ENCODE measurements around the gene C11orf54.

The C11orf54 gene

DNA sequence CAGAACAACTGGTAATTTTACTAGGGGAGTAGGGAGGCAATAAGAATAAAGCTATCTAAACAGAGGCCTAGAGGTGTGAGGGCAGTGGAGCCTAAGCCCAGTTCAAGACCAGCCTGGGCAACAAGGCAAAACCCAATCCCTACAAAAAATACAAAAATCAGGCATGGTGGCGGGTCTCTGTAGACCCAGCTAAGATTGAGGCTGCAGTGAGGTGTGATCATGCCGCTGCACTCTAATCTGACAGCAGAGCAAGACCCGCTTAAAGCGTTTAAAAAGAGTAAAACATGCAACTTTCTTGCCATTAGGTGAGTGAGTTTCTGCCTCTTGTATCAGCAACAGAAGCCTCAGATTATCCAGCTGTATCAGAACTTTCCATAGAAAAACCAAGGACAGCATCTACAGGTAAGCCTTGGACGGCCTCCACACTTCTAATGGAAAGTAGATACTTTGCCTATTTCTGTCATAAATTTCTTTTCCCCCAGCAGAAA lies 12.3 kb upstream of the C11orf54 start:
- H3K27ac ChIP-seq (ENCODE audit: low read length), result no peak overlapping the region
- H3K4me2 ChIP-seq (ENCODE audit: insufficient read depth, low read length), result no peak overlapping the region
- no peak overlapping the region for H3K9ac ChIP-seq (ENCODE audit: low read depth, low read length)
- peaks cover 18% of the 10 kb centered on the region for H3K79me2 ChIP-seq (ENCODE audit: insufficient read depth, low read length)
- H2AFZ ChIP-seq (ENCODE audit: low read depth, low read length), result no peak overlapping the region
- peaks cover 8% of the 10 kb centered on the region; the same call in 1 of the 2 replicates for H3K4me1 ChIP-seq (ENCODE audit: insufficient read depth, low read length)
- H3K36me3 ChIP-seq (ENCODE audit: insufficient read depth, low read length), result peaks cover 98% of the 10 kb centered on the region
- ATAC-seq (ENCODE audit: insufficient read depth, low read depth) (peak; percentile 33), DNase-seq (no peak)
- no peaks in the 10 kb centered on the region for H3K9me3 ChIP-seq (ENCODE audit: insufficient read depth, low read length, severe bottlenecking)
- H3K4me3 ChIP-seq (ENCODE audit: low read depth in 1 of 2, low read length in 2 of 2), result no peak overlapping the region
- TF ChIP-seq, protein P1, sequence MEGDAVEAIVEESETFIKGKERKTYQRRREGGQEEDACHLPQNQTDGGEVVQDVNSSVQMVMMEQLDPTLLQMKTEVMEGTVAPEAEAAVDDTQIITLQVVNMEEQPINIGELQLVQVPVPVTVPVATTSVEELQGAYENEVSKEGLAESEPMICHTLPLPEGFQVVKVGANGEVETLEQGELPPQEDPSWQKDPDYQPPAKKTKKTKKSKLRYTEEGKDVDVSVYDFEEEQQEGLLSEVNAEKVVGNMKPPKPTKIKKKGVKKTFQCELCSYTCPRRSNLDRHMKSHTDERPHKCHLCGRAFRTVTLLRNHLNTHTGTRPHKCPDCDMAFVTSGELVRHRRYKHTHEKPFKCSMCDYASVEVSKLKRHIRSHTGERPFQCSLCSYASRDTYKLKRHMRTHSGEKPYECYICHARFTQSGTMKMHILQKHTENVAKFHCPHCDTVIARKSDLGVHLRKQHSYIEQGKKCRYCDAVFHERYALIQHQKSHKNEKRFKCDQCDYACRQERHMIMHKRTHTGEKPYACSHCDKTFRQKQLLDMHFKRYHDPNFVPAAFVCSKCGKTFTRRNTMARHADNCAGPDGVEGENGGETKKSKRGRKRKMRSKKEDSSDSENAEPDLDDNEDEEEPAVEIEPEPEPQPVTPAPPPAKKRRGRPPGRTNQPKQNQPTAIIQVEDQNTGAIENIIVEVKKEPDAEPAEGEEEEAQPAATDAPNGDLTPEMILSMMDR (IDR thresholded peaks at IDR 0.05; ENCODE audit: borderline replicate concordance, extremely low read depth, low read length, poor library complexity, severe bottlenecking), result no peak
- no peak for TF ChIP-seq EZH2 (IDR thresholded peaks at IDR 0.05; ENCODE audit: borderline replicate concordance, low read depth, low read length, severe bottlenecking)
- no peaks in the 10 kb centered on the region for H3K27me3 ChIP-seq (ENCODE audit: insufficient read depth, low read length, poor library complexity)
- H4K20me1 ChIP-seq (ENCODE audit: insufficient read depth, low read length), result peaks cover 24% of the 10 kb centered on the region; the same call in 1 of the 2 replicates

GRCh38 chr11:93730108-93731107 lies 11.1 kb upstream of the C11orf54 start:
- Histone ChIP-seq H2AFZ (ENCODE audit: low read depth, low read length) (no peak overlapping the region), H3K4me3 (ENCODE audit: low read depth in 1 of 2, low read length in 2 of 2) (no peak overlapping the region), H3K36me3 (ENCODE audit: insufficient read depth, low read length) (peaks cover 99% of the 10 kb centered on the region), H3K27ac (ENCODE audit: low read length) (no peak overlapping the region), H3K4me2 (ENCODE audit: insufficient read depth, low read length) (no peak overlapping the region), H4K20me1 (ENCODE audit: insufficient read depth, low read length) (peaks cover 35% of the 10 kb centered on the region; the same call in 1 of the 2 replicates), H3K27me3 (ENCODE audit: insufficient read depth, low read length, poor library complexity) (no peaks in the 10 kb centered on the region), H3K4me1 (ENCODE audit: insufficient read depth, low read length) (peaks cover 16% of the 10 kb centered on the region), H3K79me2 (ENCODE audit: insufficient read depth, low read length) (peaks cover 29% of the 10 kb centered on the region), H3K9me3 (ENCODE audit: insufficient read depth, low read length, severe bottlenecking) (no peaks in the 10 kb centered on the region), H3K9ac (ENCODE audit: low read depth, low read length) (no peak overlapping the region)
- TF ChIP-seq, protein P1 (IDR thresholded peaks at IDR 0.05; ENCODE audit: borderline replicate concordance, extremely low read depth, low read length, poor library complexity, severe bottlenecking), result no peak
- no peak for TF ChIP-seq EZH2 (IDR thresholded peaks at IDR 0.05; ENCODE audit: borderline replicate concordance, low read depth, low read length, severe bottlenecking)
- no peak for DNase-seq
- ATAC-seq (ENCODE audit: insufficient read depth, low read depth), result no peak

GRCh38 chr11:93732237-93732892 lies 9.1 kb upstream of the C11orf54 start:
- no peak overlapping the region for H3K27ac ChIP-seq (ENCODE audit: low read length)
- peaks cover 100% of the 10 kb centered on the region for H3K36me3 ChIP-seq (ENCODE audit: insufficient read depth, low read length)
- no peak overlapping the region for H3K4me2 ChIP-seq (ENCODE audit: insufficient read depth, low read length)
- DNase-seq (no peak), ATAC-seq (ENCODE audit: insufficient read depth, low read depth) (no peak)
- peaks cover 31% of the 10 kb centered on the region for H3K4me1 ChIP-seq (ENCODE audit: insufficient read depth, low read length)
- TF ChIP-seq EZH2 (IDR thresholded peaks at IDR 0.05; ENCODE audit: borderline replicate concordance, low read depth, low read length, severe bottlenecking), result no peak
- TF ChIP-seq, protein P1 (IDR thresholded peaks at IDR 0.05; ENCODE audit: borderline replicate concordance, extremely low read depth, low read length, poor library complexity, severe bottlenecking), result no peak
- H3K79me2 ChIP-seq (ENCODE audit: insufficient read depth, low read length), result peaks cover 49% of the 10 kb centered on the region
- H3K9ac ChIP-seq (ENCODE audit: low read depth, low read length), result no peak overlapping the region
- H3K4me3 ChIP-seq (ENCODE audit: low read depth in 1 of 2, low read length in 2 of 2), result no peak overlapping the region
- H4K20me1 ChIP-seq (ENCODE audit: insufficient read depth, low read length), result peaks cover 43% of the 10 kb centered on the region; the same call in 1 of the 2 replicates
- no peaks in the 10 kb centered on the region for H3K27me3 ChIP-seq (ENCODE audit: insufficient read depth, low read length, poor library complexity)
- H3K9me3 ChIP-seq (ENCODE audit: insufficient read depth, low read length, severe bottlenecking), result no peaks in the 10 kb centered on the region
- H2AFZ ChIP-seq (ENCODE audit: low read depth, low read length), result no peak overlapping the region

Measured in DND-41 (cell line).